Colonic mucosa (tissue), 4 donors: ENCODE measurements around the gene UBN1. TPM values are rescaled to one million over a fixed set of nuclear protein-coding genes. Genes with fewer than 3 reads are reported as not detected.

Source experiments
- DNase-seq: peaks from one replicate; pipeline ENCODE4 v3.0.0-alpha.2; 2020
- H3K27ac ChIP-seq: fragments of 200-600 bp; one replicate; pipeline ENCODE4 v1.8.0; 2021
- H3K27me3 ChIP-seq: fragments of 200-600 bp; one replicate; pipeline ENCODE4 v1.8.0; 2021
- H3K36me3 ChIP-seq: fragments of 200-600 bp; one replicate; pipeline ENCODE4 v1.8.0; 2021
- H3K4me1 ChIP-seq: fragments of 200-600 bp; one replicate; pipeline ENCODE4 v1.8.0; 2021; ENCODE audit warnings: mild to moderate bottlenecking
- H3K4me3 ChIP-seq: fragments of 200-600 bp; one replicate; pipeline ENCODE4 v1.8.0; 2021
- H3K9ac ChIP-seq, 2 donors: one replicate each; pipeline ENCODE4 v1.7.0; 2013; ENCODE audit warnings: control low read depth in 2 of 2, low read depth in 2 of 2, low read length in 2 of 2
- H3K9me3 ChIP-seq: fragments of 200-600 bp; one replicate; pipeline ENCODE4 v1.8.0; 2021
- CTCF ChIP-seq: fragments of 200-600 bp; IDR thresholded peaks from one replicate; pipeline ENCODE4 v1.8.0; 2022; ENCODE audit warnings: antibody characterized with exemption, mild to moderate bottlenecking
- intact Hi-C: fragments of 100-400 bp; cut with DNase I; formaldehyde crosslinking; loops from one replicate; pipeline ENCODE4 v1.14.1; 2022
- total RNA-seq, 2 donors: library from RNA; stranded (reverse); fragmentation: NEBNext Ultra II Directional in 1 of 2; extraction: Animal tissue kit (Norgen Biotek cat#: 25700) in 1 of 2; gene quantifications; one replicate each; pipeline ENCODE4 v1.2.1, GENCODE V29; 2021
- donor health status: healthy.
- donor health status: DM: no; HTN: no; CAD: no.
- donor health status: DM: no; HTN: no; CAD: no.

UBN1 gene
- total RNA-seq, 2 donors from 2014 or later: 34.7 to 41.7 TPM

- Histone ChIP-seq H3K27me3 (no peaks in the 10 kb centered on the region), H3K4me3 (no peak overlapping the region), H3K27ac (no peak overlapping the region), H3K4me1 (no peaks in the 10 kb centered on the region), H3K9me3 (no peaks in the 10 kb centered on the region), H3K9ac (no peak overlapping the region), H3K36me3 (peaks cover 18% of the 10 kb centered on the region)
- intact Hi-C loops: no loop called here
- DNase-seq: no peak
- TF ChIP-seq CTCF: no peak
These were observed 25.8 kb downstream of the UBN1 start for GRCh38 chr16:4873091-4873490.

GRCh38 chr16:4874666-4875065 is 27.4 kb downstream of the UBN1 start:
- no peak for DNase-seq
- Histone ChIP-seq H3K27ac (no peak overlapping the region), H3K36me3 (peaks cover 18% of the 10 kb centered on the region), H3K9me3 (no peaks in the 10 kb centered on the region), H3K27me3 (no peaks in the 10 kb centered on the region), H3K9ac (no peak overlapping the region), H3K4me1 (no peaks in the 10 kb centered on the region), H3K4me3 (no peak overlapping the region)
- intact Hi-C loops: no loop called here
- TF ChIP-seq CTCF: no peak

GRCh38 chr16:4876646-4877379 is 29.5 kb downstream of the UBN1 start:
- H3K36me3 ChIP-seq: peaks cover 27% of the 10 kb centered on the region
- no peak overlapping the region for H3K27ac ChIP-seq
- no peaks in the 10 kb centered on the region for H3K27me3 ChIP-seq
- no peak overlapping the region for H3K9ac ChIP-seq
- TF ChIP-seq CTCF: no peak
- no peaks in the 10 kb centered on the region for H3K4me1 ChIP-seq
- H3K4me3 ChIP-seq: no peak overlapping the region
- intact Hi-C loops: no loop called here
- H3K9me3 ChIP-seq: no peaks in the 10 kb centered on the region
- DNase-seq: no peak

- no peaks in the 10 kb centered on the region for H3K27me3 ChIP-seq
- intact Hi-C loops: no loop called here
- no peaks in the 10 kb centered on the region for H3K9me3 ChIP-seq
- TF ChIP-seq CTCF: no peak
- H3K9ac ChIP-seq: no peak overlapping the region
- H3K4me1 ChIP-seq: no peaks in the 10 kb centered on the region
- H3K36me3 ChIP-seq: peaks cover 27% of the 10 kb centered on the region
- H3K27ac ChIP-seq: no peak overlapping the region
- DNase-seq: no peak
- H3K4me3 ChIP-seq: no peak overlapping the region
These were observed 30.1 kb downstream of the UBN1 start for GRCh38 chr16:4877380-4877685.

GRCh38 chr16:4879049-4879448 is 31.8 kb downstream of the UBN1 start:
- DNase-seq: no peak
- no peak for TF ChIP-seq CTCF
- Histone ChIP-seq H3K27me3 (no peaks in the 10 kb centered on the region), H3K9ac (no peak overlapping the region), H3K27ac (no peak overlapping the region), H3K4me1 (no peaks in the 10 kb centered on the region), H3K4me3 (no peak overlapping the region), H3K9me3 (no peaks in the 10 kb centered on the region), H3K36me3 (peaks cover 29% of the 10 kb centered on the region)
- intact Hi-C loops: no loop called here
